H1 (cell line): ENCODE measurements around the gene PDGFD.

Experiments
- ASH2L ChIP-seq: fragments of 200-600, 300-600 bp; sonication (generic); IDR thresholded peaks from one replicate; pipeline ENCODE4 v1.7.1; 2017; ENCODE audit warnings: low read length
- BCL11A ChIP-seq, 2 experiments: IDR thresholded peaks; one replicate each; pipeline ENCODE4 v1.6.1; 2011; ENCODE audit warnings: low read depth in 2 of 2, low read length in 2 of 2, mild to moderate bottlenecking in 2 of 2
- EZH2 ChIP-seq: fragments of 200-600 bp; sonication (generic); IDR thresholded peaks from 2 replicates; pipeline ENCODE4 v1.7.1; 2012; ENCODE audit warnings: low read depth, mild to moderate bottlenecking, moderate library complexity, low read length, inconsistent platforms; ENCODE audit not compliant: severe bottlenecking
- GABPA ChIP-seq: IDR thresholded peaks from 2 replicates; pipeline ENCODE4 v1.6.1; 2011; ENCODE audit warnings: mild to moderate bottlenecking, low read length, moderate library complexity, borderline replicate concordance; ENCODE audit not compliant: insufficient read depth
- MAFK ChIP-seq: IDR thresholded peaks from 2 replicates; pipeline ENCODE4 v1.6.1; 2012; ENCODE audit warnings: low read depth, mild to moderate bottlenecking, improper control_type of control experiment, low read length
- POLR2A ChIP-seq, 2 experiments: IDR thresholded peaks; 1 replicate in 1 of 2; 2 replicates in 1 of 2; pipeline ENCODE4 v1.6.1; 2011; ENCODE audit warnings: low read depth in 2 of 2, low read length in 2 of 2, mild to moderate bottlenecking in 2 of 2; ENCODE audit errors: control extremely low read depth in 1 of 2
- POLR2AphosphoS5 ChIP-seq: IDR thresholded peaks from 2 replicates; pipeline ENCODE4 v1.6.1; 2011; ENCODE audit warnings: low read depth, low read length
- RBBP5 ChIP-seq: IDR thresholded peaks from 2 replicates; pipeline ENCODE4 v1.7.1; 2012; ENCODE audit warnings: low read depth, mild to moderate bottlenecking, inconsistent platforms, low read length, moderate library complexity, borderline replicate concordance
- RXRA ChIP-seq: IDR thresholded peaks from 2 replicates; pipeline ENCODE4 v1.6.1; 2011; ENCODE audit warnings: low read depth, mild to moderate bottlenecking, low read length, moderate library complexity; ENCODE audit not compliant: insufficient read depth

DNA sequence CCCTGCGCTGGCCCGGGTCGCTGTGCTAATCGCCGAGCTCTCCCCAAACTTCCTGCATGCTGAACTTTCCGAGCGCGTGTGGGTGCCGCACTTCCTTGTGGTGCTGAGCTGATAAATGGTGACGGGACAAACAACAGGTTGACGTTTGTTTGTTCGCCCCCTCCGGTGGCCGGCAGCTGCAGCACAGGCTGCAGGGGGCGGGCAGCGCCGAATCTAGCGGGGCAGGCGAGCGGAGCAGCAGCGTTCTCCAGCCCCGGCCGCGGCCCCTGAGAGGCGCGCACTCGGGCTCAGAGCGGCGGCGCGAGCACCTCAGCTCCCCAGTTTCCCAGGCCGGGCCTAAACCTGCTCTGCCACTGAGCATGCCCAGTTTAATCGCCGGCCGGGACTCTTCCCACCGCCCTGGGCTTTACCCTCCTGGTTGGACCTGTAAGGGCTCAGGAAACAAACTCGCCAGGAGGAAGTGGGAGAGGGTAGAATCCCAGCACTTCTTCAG lies at the start of gene PDGFD:
- TF ChIP-seq BCL11A (IDR thresholded peaks at IDR 0.05; ENCODE audit: low read depth in 2 of 2, low read length in 2 of 2) (no peak), POLR2A (IDR thresholded peaks at IDR 0.05; ENCODE audit: control extremely low read depth in 1 of 2, low read depth in 2 of 2, low read length in 2 of 2) (peak in 1 of 2 experiments; percentile 67; a peak in 1 of 3 replicates), GABPA (0 out of 2 replicates have a peak, but pooled peaks have one; percentile 16), EZH2 (no peak), MAFK (no peak), ASH2L (peak; percentile 97), POLR2AphosphoS5 (0 out of 2 replicates have a peak, but pooled peaks have one; percentile 51), RXRA (no peak), RBBP5 (peak; percentile 85; the same call in 1 of the 2 replicates)
